ENCODE results near the gene MANSC4. TPM values are rescaled to one million over a fixed set of nuclear protein-coding genes. Genes with fewer than 3 reads are reported as not detected.

The MANSC4 gene
- total and polyA plus RNA-seq, 9 of the 15 experiments (the other 6 are each of a cell fraction or from before 2014, with no cell fraction given), result not detected

DNA sequence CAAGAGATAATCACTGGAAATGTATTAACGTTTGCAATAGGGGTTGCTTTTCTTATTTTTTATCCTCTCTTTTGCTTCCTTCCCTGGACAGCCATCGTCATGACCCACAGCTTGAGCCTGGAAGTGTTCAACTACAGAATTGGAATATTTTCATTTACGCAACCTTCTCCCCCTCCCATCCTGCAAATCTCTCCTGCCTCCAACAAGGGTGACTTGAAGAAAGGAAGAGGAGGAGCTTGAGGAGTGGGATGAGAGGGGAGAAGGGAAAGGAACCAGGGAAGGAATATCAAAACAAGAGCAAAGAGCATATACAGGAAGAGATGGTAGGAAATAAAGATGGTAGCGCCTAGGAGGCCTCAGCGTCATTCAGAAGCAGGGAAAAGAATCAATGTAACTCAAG lies 1.6 kb upstream of the MANSC4 start:
- DNase-seq (ENCODE audit: extremely low read depth in 1 of 4, low spot score in 3 of 4) (no peak), ATAC-seq (no peak), FAIRE-seq (no peak)
- WGBS (ENCODE audit: insufficient coverage, low coverage, missing lambda C conversion rate), result 55% methylated on average over 5 of the region's 5 CpGs
- H3K36me3 ChIP-seq (ENCODE audit: control insufficient read depth, insufficient read depth, low read length), result peaks cover 10% of the 10 kb centered on the region; the same call in 2 of the 3 replicates
- H3K79me2 ChIP-seq (ENCODE audit: control insufficient read depth, insufficient read depth, low read length), result peaks cover 27% of the 10 kb centered on the region
- no peak overlapping the region for H2AFZ ChIP-seq (ENCODE audit: low read depth, low read length)
- CTCF ChIA-PET (ENCODE audit: low intra/inter-chr PET ratio), result no interaction called here
- H3K4me2 ChIP-seq (ENCODE audit: insufficient read depth, low read length), result peak overlapping the region; percentile 86
- H3K4me3 ChIP-seq, result no peak overlapping the region
- no peaks in the 10 kb centered on the region for H3K9me3 ChIP-seq (replicated peaks; ENCODE audit: control insufficient read depth, insufficient read depth, low read depth, low read length)
- peaks cover 11 to 28% of the 10 kb centered on the region in 2 experiments; a peak in 4 of 5 replicates for H3K4me1 ChIP-seq (replicated peaks in 1 of 2; ENCODE audit: control insufficient read depth in 2 of 2, insufficient read depth in 2 of 2, low read length in 2 of 2)
- POLR2A ChIA-PET, result interaction anchor here (0.6 kb wide), 1 partner anchor 404 kb away, joined by 4 read pairs; no protein-coding TSS in a partner anchor
- H3K27me3 ChIP-seq (ENCODE audit: control insufficient read depth in 2 of 2, insufficient read depth in 2 of 2, low read length in 2 of 2), result no peaks in the 10 kb centered on the region
- H4K20me1 ChIP-seq (replicated peaks; ENCODE audit: control insufficient read depth, insufficient read depth, low read length), result no peaks in the 10 kb centered on the region; the same call in 1 of the 2 replicates
- H3K9ac ChIP-seq (ENCODE audit: insufficient read depth in 1 of 2, low read depth in 2 of 2, low read length in 2 of 2), result peak overlapping the region in 1 of 2 experiments; percentile 54; a peak in 1 of 4 replicates
- no peak overlapping the region for H3K27ac ChIP-seq (ENCODE audit: extremely low read depth, low read depth, low read length)
- TF ChIP-seq SMAD3 (CRISPR knock-in tag; conservative IDR thresholded peaks at IDR 0.05) (no peak), CEBPB (tag; IDR thresholded peaks at IDR 0.05) (peak; percentile 72), JUN (IDR thresholded peaks at IDR 0.05; ENCODE audit: borderline replicate concordance, low read depth, low read length) (no peak), JUN (CRISPR knock-in tag; IDR thresholded peaks at IDR 0.05; ENCODE audit: borderline replicate concordance) (no peak), CEBPG (CRISPR knock-in tag; IDR thresholded peaks at IDR 0.05) (no peak), CEBPG (tag; conservative IDR thresholded peaks at IDR 0.05 in 1 of 2, IDR thresholded peaks at IDR 0.05 in 1 of 2) (0 out of 4 replicates have a peak, but pooled peaks of 1 of the 2 experiments have one; percentile 21), THRAP3 (IDR thresholded peaks at IDR 0.05; ENCODE audit: borderline replicate concordance) (no peak), ILK (tag; IDR thresholded peaks at IDR 0.05; ENCODE audit: borderline replicate concordance, low read depth) (no peak)
- BruUV-seq (replicated peaks), result TSS peak; percentile 52
- intact Hi-C loops (cut with micrococcal nuclease) (loop anchor here (5.0 kb wide), 1 partner anchor 41 kb away; no protein-coding TSS in a partner anchor), in situ Hi-C loops (cut with MboI) (no loop called here)
- no peaks in the 10 kb centered on the region for H3K9me1 ChIP-seq (ENCODE audit: control insufficient read depth, insufficient read depth, low read length)

All from K562 (cell line).